Right cardiac atrium (tissue), 5 donors: ENCODE measurements around the gene COL8A2. TPM values are rescaled to one million over a fixed set of nuclear protein-coding genes. Genes with fewer than 3 reads are reported as not detected.
A peak's percentile ranks its signal among the peaks of the same experiment; 100 is the strongest.

ENCODE experiments used
- ATAC-seq, 2 donors: fragments of 200-7000 bp; cut with Tn5 transposase; one replicate each; pipeline versions ENCODE4 v1.8.0 to v1.9.1; 2020; ENCODE audit warnings: moderate library complexity in 2 of 2, mild to moderate bottlenecking in 1 of 2
- DNase-seq, 3 donors: peaks; one replicate each; pipeline ENCODE4 v3.0.0-alpha.2; 2020
- H3K27ac ChIP-seq: one replicate; pipeline ENCODE4 v1.5.1; 2013; ENCODE audit warnings: mild to moderate bottlenecking, low read length, control low read depth, moderate library complexity
- H3K27me3 ChIP-seq: one replicate; pipeline ENCODE4 v1.6.1; 2013; ENCODE audit not compliant: control insufficient read depth, insufficient read depth
- H3K4me1 ChIP-seq: one replicate; pipeline ENCODE4 v1.6.1; 2013; ENCODE audit warnings: low read length; ENCODE audit not compliant: control insufficient read depth, insufficient read depth
- H3K4me3 ChIP-seq: one replicate; pipeline ENCODE4 v1.5.1; 2013; ENCODE audit warnings: low read length, control low read depth
- H3K9me3 ChIP-seq: one replicate; pipeline ENCODE4 v1.6.1; 2013; ENCODE audit warnings: low read length; ENCODE audit not compliant: control insufficient read depth
- WGBS: extraction: QIAGEN DNeasy Blood & Tissue Kit; methylation state at CpG from one replicate; pipeline ENCODE4 v1.1.7; 2013; 5-methylcytosine and 5-hydroxymethylcytosine counted together
- intact Hi-C, 4 donors: fragments of 100-400 bp; cut with DNase I; formaldehyde crosslinking; loops; one replicate each; pipeline versions ENCODE4 v1.11.0 to v1.14.0; 2022 to 2023
- long read RNA-seq, 4 donors: library from polyadenylated mRNA; unstranded; transcript quantifications; one replicate each; pipeline ENCODE4 v2.0.0, GENCODE V29; 2020 to 2021
- polyA plus RNA-seq: library from polyadenylated mRNA; stranded (reverse); fragments of 200-250 nt; gene quantifications from one replicate; pipeline ENCODE4 v1.2.3, GENCODE V29; 2013
- total RNA-seq, 4 donors: library from RNA; stranded (reverse); fragmentation: NEBNext Ultra II Directional; extraction: Animal tissue kit (Norgen Biotek cat#: 25700); gene quantifications; one replicate each; pipeline ENCODE4 v1.2.1, GENCODE V29; 2021
- donor health status: healthy with polysubstance abuse.
- donor health status: DM: no; HTN: yes; CAD: no.
- donor health status: DM: no; HTN: no; CAD: no.
- donor health status: DM: no; HTN: yes; CAD: no; lungs with severe emphysema.
- donor health status: DM: yes; HTN: yes; CAD: no.

The COL8A2 gene
- total RNA-seq (1 to 10 TPM; 2.7 to 4.1 (median 3.3) TPM), polyA plus RNA-seq (2.4 TPM)
- long read RNA-seq, donor 1, full-length matches to known transcripts, result 1 of 9 reads
- long read RNA-seq, donor 1, partial matches to known transcripts, result 0 of 9 reads
- long read RNA-seq, donor 1, other reads (novel, unspliced or antisense), result 8 of 9 reads
- long read RNA-seq, donor 2, full-length matches to known transcripts, result 4 of 9 reads
- long read RNA-seq, donor 2, partial matches to known transcripts, result 0 of 9 reads
- long read RNA-seq, donor 2, other reads (novel, unspliced or antisense), result 5 of 9 reads
- long read RNA-seq, donor 3, partial matches to known transcripts, result 0 of 8 reads
- long read RNA-seq, donor 3, other reads (novel, unspliced or antisense), result 8 of 8 reads
- long read RNA-seq, donor 4, full-length matches to known transcripts, result 5 of 7 reads
- long read RNA-seq, donor 4, partial matches to known transcripts, result 0 of 7 reads
- long read RNA-seq, donor 4, other reads (novel, unspliced or antisense), result 2 of 7 reads

- WGBS, result 10% methylated on average over 75 of the region's 77 CpGs
- no peak within 1 kb of the TSS for H3K27ac ChIP-seq
- peak; percentile 61 to 87 (median 87) for DNase-seq
- no peaks in the 10 kb centered on the region for H3K4me1 ChIP-seq
- ATAC-seq, result peak; percentile 69 to 83
- no peaks in the 10 kb centered on the region for H3K9me3 ChIP-seq
- intact Hi-C loops, result no loop called here
- no peaks in the 10 kb centered on the region for H3K27me3 ChIP-seq
- peak within 1 kb of the TSS; percentile 49 for H3K4me3 ChIP-seq
Measured at GRCh38 chr1:36125129-36125991, at the start of gene COL8A2. TSS of gene COL8A2 (minus strand) at chr1:36125222. CDS start at chr1:36100242, 24,980 bp downstream.

GRCh38 chr1:36174713-36175112 lies 49.7 kb upstream of the COL8A2 start:
- peak in 1 of 3 donors; percentile 35 for DNase-seq
- intact Hi-C loops, result no loop called here
- 68% methylated on average over 11 of the region's 11 CpGs for WGBS
- Histone ChIP-seq H3K27me3 (no peaks in the 10 kb centered on the region), H3K27ac (peak overlapping the region; percentile 90), H3K4me3 (no peak overlapping the region), H3K9me3 (no peaks in the 10 kb centered on the region), H3K4me1 (peaks cover 5% of the 10 kb centered on the region)
- peak in 1 of 2 donors; percentile 0 for ATAC-seq

- peak overlapping the region; percentile 41 for H3K27ac ChIP-seq
- DNase-seq (peak in 1 of 3 donors; percentile 3), ATAC-seq (no peak)
- no peak overlapping the region for H3K4me3 ChIP-seq
- 87% methylated on average over 2 of the region's 2 CpGs for WGBS
- intact Hi-C loops, result no loop called here
- no peaks in the 10 kb centered on the region for H3K27me3 ChIP-seq
- H3K9me3 ChIP-seq, result no peaks in the 10 kb centered on the region
- H3K4me1 ChIP-seq, result peaks cover 10% of the 10 kb centered on the region
Measured at GRCh38 chr1:36172983-36173382, 48.0 kb upstream of the COL8A2 start.

GRCh38 chr1:36172017-36172747 lies 47.2 kb upstream of the COL8A2 start:
- intact Hi-C loops, result no loop called here
- DNase-seq (peak in 2 of 3 donors; percentile 28 to 46), ATAC-seq (no peak)
- no peaks in the 10 kb centered on the region for H3K27me3 ChIP-seq
- H3K4me1 ChIP-seq, result peaks cover 15% of the 10 kb centered on the region
- 92% methylated on average over 21 of the region's 21 CpGs for WGBS
- no peak overlapping the region for H3K4me3 ChIP-seq
- H3K27ac ChIP-seq, result peak overlapping the region; percentile 41
- no peaks in the 10 kb centered on the region for H3K9me3 ChIP-seq

- DNase-seq, result peak in 1 of 3 donors; percentile 57
- 70% methylated on average over 12 of the region's 12 CpGs for WGBS
- Histone ChIP-seq H3K4me3 (no peak overlapping the region), H3K4me1 (peaks cover 23% of the 10 kb centered on the region), H3K27me3 (no peaks in the 10 kb centered on the region), H3K9me3 (no peaks in the 10 kb centered on the region), H3K27ac (peak overlapping the region; percentile 82)
- intact Hi-C loops, result no loop called here
- ATAC-seq, result no peak
Measured at GRCh38 chr1:36170643-36171412, 45.8 kb upstream of the COL8A2 start.

GRCh38 chr1:36168514-36168913 lies 43.5 kb upstream of the COL8A2 start:
- 71% methylated on average over 3 of the region's 3 CpGs for WGBS
- Histone ChIP-seq H3K4me1 (peaks cover 18% of the 10 kb centered on the region), H3K9me3 (no peaks in the 10 kb centered on the region), H3K27me3 (no peaks in the 10 kb centered on the region), H3K27ac (peak overlapping the region; percentile 69), H3K4me3 (no peak overlapping the region)
- DNase-seq (peak in 1 of 3 donors; percentile 28), ATAC-seq (no peak)
- intact Hi-C loops, result no loop called here

- ATAC-seq (peak in 1 of 2 donors; percentile 38), DNase-seq (peak in 2 of 3 donors; percentile 37 to 44)
- Histone ChIP-seq H3K4me3 (no peak overlapping the region), H3K27ac (peak overlapping the region; percentile 75), H3K9me3 (no peaks in the 10 kb centered on the region), H3K27me3 (no peaks in the 10 kb centered on the region), H3K4me1 (peaks cover 21% of the 10 kb centered on the region)
- WGBS, result 70% methylated on average over 15 of the region's 15 CpGs
- intact Hi-C loops, result no loop called here
Measured at GRCh38 chr1:36166938-36167905, 42.2 kb upstream of the COL8A2 start.

- intact Hi-C loops, result no loop called here
- ATAC-seq, result no peak
- Histone ChIP-seq H3K4me1 (peaks cover 27% of the 10 kb centered on the region), H3K27ac (peak overlapping the region; percentile 86), H3K4me3 (no peak overlapping the region), H3K27me3 (no peaks in the 10 kb centered on the region), H3K9me3 (no peaks in the 10 kb centered on the region)
- DNase-seq, result peak in 1 of 3 donors; percentile 2
- WGBS, result 57% methylated on average over 4 of the region's 4 CpGs
Measured at GRCh38 chr1:36166136-36166535, 41.1 kb upstream of the COL8A2 start.

- intact Hi-C loops, result no loop called here
- no peak overlapping the region for H3K4me3 ChIP-seq
- DNase-seq (no peak), ATAC-seq (no peak)
- no peak overlapping the region for H3K27ac ChIP-seq
- H3K27me3 ChIP-seq, result no peaks in the 10 kb centered on the region
- WGBS, result 100% methylated on average over 1 of the region's 1 CpG
- no peaks in the 10 kb centered on the region for H3K9me3 ChIP-seq
- H3K4me1 ChIP-seq, result peaks cover 31% of the 10 kb centered on the region
Measured at GRCh38 chr1:36165145-36165544, 40.1 kb upstream of the COL8A2 start.
